ENCODE data around the gene KRT28. TPM values are rescaled to one million over a fixed set of nuclear protein-coding genes. Genes with fewer than 3 reads are reported as not detected.
"Not testable (repeated sequence)": the region's sequence is repeated elsewhere in the genome, so short reads cannot be mapped to it uniquely, and the experiment has no call there.

Gene KRT28
- polyA plus RNA-seq, 2 donors, result not detected

DNA sequence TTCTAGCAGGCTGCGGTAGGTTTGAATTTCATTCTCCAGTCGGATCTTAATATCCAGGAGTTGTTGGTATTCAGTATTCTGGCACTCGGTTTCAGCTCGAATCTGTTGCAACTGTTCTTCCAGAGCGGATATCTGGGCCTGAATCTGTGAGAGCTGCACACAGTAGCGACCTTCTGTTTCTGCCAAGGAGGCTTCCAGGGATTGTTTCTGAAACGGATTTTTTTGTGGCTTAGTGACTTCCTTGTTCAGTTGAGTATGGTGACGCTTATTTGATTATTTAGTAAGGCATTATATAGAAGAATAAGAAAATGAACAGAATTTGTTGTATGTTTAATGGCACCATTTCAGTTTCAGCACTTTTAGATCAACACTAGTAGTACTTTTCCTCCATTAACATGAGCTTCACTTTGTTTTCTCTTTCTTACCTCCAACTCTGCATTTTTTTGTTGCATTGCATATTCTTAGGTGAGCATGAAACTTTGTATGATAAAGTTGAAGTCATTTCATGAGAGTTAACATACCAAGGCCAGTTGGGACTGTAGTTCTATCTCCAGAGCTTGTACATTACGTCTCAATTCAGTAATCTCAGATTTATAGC, 19.9 kb upstream of the KRT28 start:
- Histone ChIP-seq H3K4me1 (ENCODE audit: control insufficient read depth in 2 of 2, insufficient read depth in 2 of 2, low read length in 1 of 2) (peaks cover 0 to 2% of the 10 kb centered on the region in 2 donors), H3K9me3 (ENCODE audit: control insufficient read depth in 2 of 2, insufficient read depth in 1 of 2, low read depth in 1 of 2, low read length in 1 of 2) (no peaks in the 10 kb centered on the region), H3K4me3 (ENCODE audit: low read depth in 1 of 2, low read length in 2 of 2) (peak overlapping the region; percentile 19 to 86), H3K36me3 (ENCODE audit: control insufficient read depth in 2 of 2, insufficient read depth in 2 of 2, low read length in 1 of 2) (peaks cover 0 to 3% of the 10 kb centered on the region in 2 donors), H3K27ac (ENCODE audit: low read depth in 2 of 2, low read length in 1 of 2) (peak overlapping the region in 1 of 2 donors; percentile 49), H3K27me3 (ENCODE audit: control insufficient read depth in 1 of 2, insufficient read depth in 2 of 2, low read length in 2 of 2) (no peaks in the 10 kb centered on the region)
- WGBS, 2 donors, result 50 to 51% methylated on average over 9 of the region's 9 CpGs

- H3K4me1 ChIP-seq (ENCODE audit: control insufficient read depth in 2 of 2, insufficient read depth in 2 of 2, low read length in 1 of 2), result peaks cover 0 to 2% of the 10 kb centered on the region in 2 donors
- H3K36me3 ChIP-seq (ENCODE audit: control insufficient read depth in 2 of 2, insufficient read depth in 2 of 2, low read length in 1 of 2), result peaks cover 0 to 3% of the 10 kb centered on the region in 2 donors
- H3K27me3 ChIP-seq (ENCODE audit: control insufficient read depth in 1 of 2, insufficient read depth in 2 of 2, low read length in 2 of 2), result no peaks in the 10 kb centered on the region
- no peaks in the 10 kb centered on the region for H3K9me3 ChIP-seq (ENCODE audit: control insufficient read depth in 2 of 2, insufficient read depth in 1 of 2, low read depth in 1 of 2, low read length in 1 of 2)
- peak overlapping the region; percentile 93 to 96 for H3K27ac ChIP-seq (ENCODE audit: low read depth in 2 of 2, low read length in 1 of 2)
- H3K4me3 ChIP-seq (ENCODE audit: low read depth in 1 of 2, low read length in 2 of 2), result peak overlapping the region; percentile 75 to 86
- WGBS, 2 donors, result 2% methylated on average over 54 to 73 of the region's 73 CpGs
Observed at GRCh38 chr17:40818733-40819527, 19.2 kb upstream of the KRT28 start.

DNA sequence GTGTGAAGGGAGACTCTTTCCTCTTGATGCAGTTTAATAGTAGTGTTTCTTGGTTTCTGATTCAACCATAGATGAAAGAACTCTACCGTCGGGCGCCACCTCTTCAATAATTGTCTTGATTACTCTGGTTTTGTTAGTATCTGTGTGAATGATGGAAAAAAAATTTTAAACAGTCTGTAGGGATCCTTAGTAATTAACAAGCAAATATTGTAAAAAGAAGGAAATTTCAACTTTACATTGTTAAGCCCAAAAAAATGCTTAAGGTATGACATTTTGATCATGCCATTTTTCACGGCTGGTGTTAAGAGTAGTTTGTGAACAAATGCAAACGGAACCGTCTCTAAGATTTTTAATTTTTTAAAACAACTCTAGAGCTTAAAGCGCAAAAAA, 18.6 kb upstream of the KRT28 start:
- peak overlapping the region; percentile 75 to 86 for H3K4me3 ChIP-seq (ENCODE audit: low read depth in 1 of 2, low read length in 2 of 2)
- no peaks in the 10 kb centered on the region for H3K27me3 ChIP-seq (ENCODE audit: control insufficient read depth in 1 of 2, insufficient read depth in 2 of 2, low read length in 2 of 2)
- peaks cover 0 to 3% of the 10 kb centered on the region in 2 donors for H3K36me3 ChIP-seq (ENCODE audit: control insufficient read depth in 2 of 2, insufficient read depth in 2 of 2, low read length in 1 of 2)
- peaks cover 0 to 2% of the 10 kb centered on the region in 2 donors for H3K4me1 ChIP-seq (ENCODE audit: control insufficient read depth in 2 of 2, insufficient read depth in 2 of 2, low read length in 1 of 2)
- WGBS, 2 donors, result 10 to 14% methylated on average over 7 of the region's 7 CpGs
- H3K9me3 ChIP-seq (ENCODE audit: control insufficient read depth in 2 of 2, insufficient read depth in 1 of 2, low read depth in 1 of 2, low read length in 1 of 2), result no peaks in the 10 kb centered on the region
- peak overlapping the region; percentile 93 to 96 for H3K27ac ChIP-seq (ENCODE audit: low read depth in 2 of 2, low read length in 1 of 2)

- H3K27me3 ChIP-seq (ENCODE audit: control insufficient read depth in 1 of 2, insufficient read depth in 2 of 2, low read length in 2 of 2), result no peaks in the 10 kb centered on the region
- no peak overlapping the region for H3K27ac ChIP-seq (ENCODE audit: low read depth in 2 of 2, low read length in 1 of 2)
- 98% methylated on average over 4 of the region's 4 CpGs for WGBS, 2 donors
- no peak overlapping the region for H3K4me3 ChIP-seq (ENCODE audit: low read depth in 1 of 2, low read length in 2 of 2)
- no peaks in the 10 kb centered on the region for H3K9me3 ChIP-seq (ENCODE audit: control insufficient read depth in 2 of 2, insufficient read depth in 1 of 2, low read depth in 1 of 2, low read length in 1 of 2)
- H3K4me1 ChIP-seq (ENCODE audit: control insufficient read depth in 2 of 2, insufficient read depth in 2 of 2, low read length in 1 of 2), result no peaks in the 10 kb centered on the region
- H3K36me3 ChIP-seq (ENCODE audit: control insufficient read depth in 2 of 2, insufficient read depth in 2 of 2, low read length in 1 of 2), result peaks cover 0 to 3% of the 10 kb centered on the region in 2 donors
Observed at GRCh38 chr17:40817103-40817682, 17.4 kb upstream of the KRT28 start.

DNA sequence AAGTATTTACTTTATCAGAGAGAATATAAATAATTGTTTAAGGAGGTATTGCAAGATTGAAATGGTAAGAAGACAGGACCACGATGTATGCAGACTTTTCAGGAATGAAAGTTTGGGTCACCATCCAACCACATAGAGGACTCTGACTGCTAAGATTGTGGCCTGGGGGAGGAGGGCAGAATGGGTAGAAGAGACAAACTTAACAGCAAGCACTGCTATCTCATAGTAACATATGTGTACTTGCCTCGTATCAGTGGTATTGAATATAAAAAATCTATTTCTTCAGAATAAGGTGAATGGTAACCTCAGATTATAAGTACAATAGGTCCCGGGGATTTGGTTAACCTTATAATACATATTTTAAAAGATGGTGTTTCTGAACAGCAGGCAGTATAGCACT, 16.8 kb upstream of the KRT28 start:
- WGBS, 2 donors, result 91 to 96% methylated on average over 3 of the region's 3 CpGs
- Histone ChIP-seq H3K27ac (ENCODE audit: low read depth in 2 of 2, low read length in 1 of 2) (no peak overlapping the region), H3K4me3 (ENCODE audit: low read depth in 1 of 2, low read length in 2 of 2) (no peak overlapping the region), H3K27me3 (ENCODE audit: control insufficient read depth in 1 of 2, insufficient read depth in 2 of 2, low read length in 2 of 2) (no peaks in the 10 kb centered on the region), H3K9me3 (ENCODE audit: control insufficient read depth in 2 of 2, insufficient read depth in 1 of 2, low read depth in 1 of 2, low read length in 1 of 2) (no peaks in the 10 kb centered on the region), H3K36me3 (ENCODE audit: control insufficient read depth in 2 of 2, insufficient read depth in 2 of 2, low read length in 1 of 2) (no peaks in the 10 kb centered on the region), H3K4me1 (ENCODE audit: control insufficient read depth in 2 of 2, insufficient read depth in 2 of 2, low read length in 1 of 2) (no peaks in the 10 kb centered on the region)

GRCh38 chr17:40815381-40815780, 15.6 kb upstream of the KRT28 start:
- H3K4me1 ChIP-seq (ENCODE audit: control insufficient read depth in 2 of 2, insufficient read depth in 2 of 2, low read length in 1 of 2), result no peaks in the 10 kb centered on the region
- H3K27me3 ChIP-seq (ENCODE audit: control insufficient read depth in 1 of 2, insufficient read depth in 2 of 2, low read length in 2 of 2), result no peaks in the 10 kb centered on the region
- H3K4me3 ChIP-seq (ENCODE audit: low read depth in 1 of 2, low read length in 2 of 2), result no peak overlapping the region
- H3K27ac ChIP-seq (ENCODE audit: low read depth in 2 of 2, low read length in 1 of 2), result no peak overlapping the region
- no peaks in the 10 kb centered on the region for H3K9me3 ChIP-seq (ENCODE audit: control insufficient read depth in 2 of 2, insufficient read depth in 1 of 2, low read depth in 1 of 2, low read length in 1 of 2)
- 90 to 92% methylated on average over 1 of the region's 1 CpG for WGBS, 2 donors
- H3K36me3 ChIP-seq (ENCODE audit: control insufficient read depth in 2 of 2, insufficient read depth in 2 of 2, low read length in 1 of 2), result no peaks in the 10 kb centered on the region

DNA sequence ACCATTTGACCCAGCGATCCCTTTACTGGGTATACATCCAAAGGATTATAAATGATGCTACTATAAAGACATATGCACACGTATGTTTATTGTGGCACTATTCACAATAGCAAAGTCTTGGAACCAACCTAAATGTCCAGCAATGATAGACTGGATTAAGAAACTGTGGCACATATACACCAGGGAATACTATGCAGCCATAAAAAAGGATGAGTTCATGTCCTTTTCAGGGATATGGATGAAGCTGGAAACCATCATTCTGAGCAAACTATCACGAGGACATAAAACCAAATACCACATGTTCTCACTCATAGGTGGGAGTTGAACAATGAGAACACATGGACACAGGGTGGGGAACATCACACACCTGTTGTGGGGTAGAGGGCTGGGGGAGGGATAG, 14.9 kb upstream of the KRT28 start:
- H3K9me3 ChIP-seq (ENCODE audit: control insufficient read depth in 2 of 2, insufficient read depth in 1 of 2, low read depth in 1 of 2, low read length in 1 of 2); H3K36me3 ChIP-seq (ENCODE audit: control insufficient read depth in 2 of 2, insufficient read depth in 2 of 2, low read length in 1 of 2); H3K4me1 ChIP-seq (ENCODE audit: control insufficient read depth in 2 of 2, insufficient read depth in 2 of 2, low read length in 1 of 2); H3K4me3 ChIP-seq (ENCODE audit: low read depth in 1 of 2, low read length in 2 of 2); H3K27ac ChIP-seq (ENCODE audit: low read depth in 2 of 2, low read length in 1 of 2); H3K27me3 ChIP-seq (ENCODE audit: control insufficient read depth in 1 of 2, insufficient read depth in 2 of 2, low read length in 2 of 2): not testable (repeated sequence)
- 89 to 91% methylated on average over 3 of the region's 3 CpGs for WGBS, 2 donors

DNA sequence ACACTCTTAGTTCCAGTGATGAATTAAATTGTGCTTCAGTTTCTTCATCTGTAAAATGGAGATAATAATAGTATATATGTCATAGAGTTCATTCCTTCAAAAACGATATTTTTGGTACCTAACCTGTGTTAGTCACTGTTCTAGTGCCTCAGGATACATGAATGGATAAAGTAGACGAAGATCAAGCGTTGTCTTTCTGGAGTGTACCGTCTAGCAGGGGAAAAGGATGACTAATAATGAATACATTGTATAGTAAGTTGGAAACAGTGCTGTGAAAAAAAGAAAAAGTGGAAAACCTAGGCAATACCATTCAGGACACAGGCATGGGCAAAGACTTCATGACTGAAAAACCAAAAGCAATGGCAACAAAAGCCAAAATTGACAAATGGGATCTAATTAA, 14.0 kb upstream of the KRT28 start:
- no peaks in the 10 kb centered on the region for H3K4me1 ChIP-seq (ENCODE audit: control insufficient read depth in 2 of 2, insufficient read depth in 2 of 2, low read length in 1 of 2)
- H3K27me3 ChIP-seq (ENCODE audit: control insufficient read depth in 1 of 2, insufficient read depth in 2 of 2, low read length in 2 of 2), result no peaks in the 10 kb centered on the region
- H3K27ac ChIP-seq (ENCODE audit: low read depth in 2 of 2, low read length in 1 of 2), result no peak overlapping the region
- H3K36me3 ChIP-seq (ENCODE audit: control insufficient read depth in 2 of 2, insufficient read depth in 2 of 2, low read length in 1 of 2), result no peaks in the 10 kb centered on the region
- WGBS, 2 donors, result 40 to 43% methylated on average over 4 of the region's 4 CpGs
- no peak overlapping the region for H3K4me3 ChIP-seq (ENCODE audit: low read depth in 1 of 2, low read length in 2 of 2)
- no peaks in the 10 kb centered on the region for H3K9me3 ChIP-seq (ENCODE audit: control insufficient read depth in 2 of 2, insufficient read depth in 1 of 2, low read depth in 1 of 2, low read length in 1 of 2)

DNA sequence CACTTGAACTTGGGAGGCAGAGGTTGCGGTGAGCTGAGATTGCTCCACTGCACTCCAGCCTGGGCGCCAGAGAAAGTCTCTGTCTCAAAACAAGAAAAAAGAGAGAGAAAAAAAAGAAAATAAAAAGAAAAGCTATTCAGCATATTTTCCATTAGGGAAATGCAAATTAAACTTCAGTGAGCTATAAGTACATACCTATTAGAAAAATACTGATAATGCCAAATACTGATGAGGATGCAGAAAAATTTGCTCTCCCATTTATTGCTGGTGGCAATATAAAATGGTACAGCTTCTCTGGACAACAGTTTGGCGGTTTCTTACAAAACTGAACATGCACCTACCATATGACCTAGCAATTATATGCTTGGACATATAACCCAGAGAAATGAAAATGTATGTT, 12.9 kb upstream of the KRT28 start:
- H3K36me3 ChIP-seq (ENCODE audit: control insufficient read depth in 2 of 2, insufficient read depth in 2 of 2, low read length in 1 of 2), result no peaks in the 10 kb centered on the region
- H3K4me3 ChIP-seq (ENCODE audit: low read depth in 1 of 2, low read length in 2 of 2), result no peak overlapping the region
- no peaks in the 10 kb centered on the region for H3K27me3 ChIP-seq (ENCODE audit: control insufficient read depth in 1 of 2, insufficient read depth in 2 of 2, low read length in 2 of 2)
- H3K9me3 ChIP-seq (ENCODE audit: control insufficient read depth in 2 of 2, insufficient read depth in 1 of 2, low read depth in 1 of 2, low read length in 1 of 2), result no peaks in the 10 kb centered on the region
- WGBS, 2 donors, result 77 to 82% methylated on average over 3 of the region's 3 CpGs
- no peaks in the 10 kb centered on the region for H3K4me1 ChIP-seq (ENCODE audit: control insufficient read depth in 2 of 2, insufficient read depth in 2 of 2, low read length in 1 of 2)
- no peak overlapping the region for H3K27ac ChIP-seq (ENCODE audit: low read depth in 2 of 2, low read length in 1 of 2)
